Activated CD4-positive, alpha-beta T cell treated with anti-CD3 and anti-CD28 coated beads, Interleukin-10, Interleukin-2, amounts not matched to agents 100 ng/mL and 50 ng/mL, durations not matched to agents 16 hours and 8 hours (primary cell): ENCODE measurements around the gene RCOR3.
"Not testable (repeated sequence)": the region's sequence is repeated elsewhere in the genome, so short reads cannot be mapped to it uniquely, and the experiment has no call there.

Experiments
- DNase-seq: peaks from one replicate; pipeline ENCODE4 v3.0.0-alpha.2; 2020

The RCOR3 gene

GRCh38 chr1:211260141-211261107 is 1.3 kb downstream of the RCOR3 start:
- peak; percentile 82 for DNase-seq

- DNase-seq, result peak; percentile 27
Measured at GRCh38 chr1:211261229-211261628, 2.1 kb downstream of the RCOR3 start.

GRCh38 chr1:211263022-211263421 is 3.9 kb downstream of the RCOR3 start:
- DNase-seq, result not testable (repeated sequence)

- no peak for DNase-seq
Measured at GRCh38 chr1:211267204-211267857, 8.2 kb downstream of the RCOR3 start.

GRCh38 chr1:211279340-211279739 is 20.2 kb downstream of the RCOR3 start:
- no peak for DNase-seq

GRCh38 chr1:211280910-211281309 is 21.7 kb downstream of the RCOR3 start:
- peak; percentile 70 for DNase-seq

GRCh38 chr1:211281320-211282022 is 22.3 kb downstream of the RCOR3 start:
- DNase-seq, result peak; percentile 43

GRCh38 chr1:211282023-211282373 is 22.8 kb downstream of the RCOR3 start:
- DNase-seq, result no peak

GRCh38 chr1:211285196-211285595 is 26.0 kb downstream of the RCOR3 start:
- DNase-seq, result no peak

GRCh38 chr1:211287218-211287617 is 28.1 kb downstream of the RCOR3 start:
- DNase-seq, result no peak

GRCh38 chr1:211292411-211292810 is 33.2 kb downstream of the RCOR3 start:
- no peak for DNase-seq

- DNase-seq, result peak; percentile 50
Measured at GRCh38 chr1:211296396-211296795, 37.2 kb downstream of the RCOR3 start.

GRCh38 chr1:211305044-211305443 is 45.9 kb downstream of the RCOR3 start:
- DNase-seq, result peak; percentile 89

GRCh38 chr1:211309617-211310016 is 50.5 kb downstream of the RCOR3 start:
- no peak for DNase-seq

GRCh38 chr1:211313392-211313791 is 54.2 kb downstream of the RCOR3 start:
- no peak for DNase-seq

GRCh38 chr1:211318576-211319280 is 59.6 kb downstream of the RCOR3 start:
- no peak for DNase-seq

- no peak for DNase-seq
Measured at GRCh38 chr1:211319892-211320291, 60.7 kb downstream of the RCOR3 start.

GRCh38 chr1:211320980-211321379 is 61.8 kb downstream of the RCOR3 start:
- peak; percentile 50 for DNase-seq

- DNase-seq, result not testable (repeated sequence)
Measured at GRCh38 chr1:211321646-211322045, 62.5 kb downstream of the RCOR3 start.

- DNase-seq, result peak; percentile 82
Measured at GRCh38 chr1:211323156-211324063, 64.2 kb downstream of the RCOR3 start.

GRCh38 chr1:211324992-211325775 is 66.0 kb downstream of the RCOR3 start:
- no peak for DNase-seq
